Measurements from ENCODE around the gene FBXW10B.
"Not testable (repeated sequence)": the region's sequence is repeated elsewhere in the genome, so short reads cannot be mapped to it uniquely, and the experiment has no call there.

Gene FBXW10B

GRCh38 chr17:15629991-15630390 is 10.5 kb upstream of the FBXW10B start:
- not testable (repeated sequence) for DNase-seq

- peak; percentile 35 for DNase-seq
Measured at GRCh38 chr17:15623661-15624209, 4.2 kb upstream of the FBXW10B start.

GRCh38 chr17:15623255-15623654 is 3.8 kb upstream of the FBXW10B start:
- peak; percentile 38 for DNase-seq

- not testable (repeated sequence) for DNase-seq
Measured at GRCh38 chr17:15622124-15622523, 2.6 kb upstream of the FBXW10B start.

GRCh38 chr17:15616828-15617227 is 2.7 kb downstream of the FBXW10B start:
- DNase-seq, result not testable (repeated sequence)

- not testable (repeated sequence) for DNase-seq
Measured at GRCh38 chr17:15615850-15616249, 3.7 kb downstream of the FBXW10B start.

- DNase-seq, result not testable (repeated sequence)
Measured at GRCh38 chr17:15613111-15613510, 6.4 kb downstream of the FBXW10B start.

GRCh38 chr17:15592960-15593359 is 26.5 kb downstream of the FBXW10B start:
- DNase-seq, result not testable (repeated sequence)

GRCh38 chr17:15591986-15592385 is 27.5 kb downstream of the FBXW10B start:
- not testable (repeated sequence) for DNase-seq

- DNase-seq, result not testable (repeated sequence)
Measured at GRCh38 chr17:15590844-15591243, 28.7 kb downstream of the FBXW10B start.

- DNase-seq, result not testable (repeated sequence)
Measured at GRCh38 chr17:15589544-15590536, 29.7 kb downstream of the FBXW10B start.

- not testable (repeated sequence) for DNase-seq
Measured at GRCh38 chr17:15588017-15588416, 31.5 kb downstream of the FBXW10B start.

GRCh38 chr17:15583313-15583712 is 36.2 kb downstream of the FBXW10B start:
- not testable (repeated sequence) for DNase-seq

GRCh38 chr17:15581462-15581861 is 38.0 kb downstream of the FBXW10B start:
- not testable (repeated sequence) for DNase-seq

GRCh38 chr17:15576848-15577247 is 42.7 kb downstream of the FBXW10B start:
- DNase-seq, result not testable (repeated sequence)

GRCh38 chr17:15574660-15575059 is 44.8 kb downstream of the FBXW10B start:
- not testable (repeated sequence) for DNase-seq

GRCh38 chr17:15573870-15574269 is 45.6 kb downstream of the FBXW10B start:
- not testable (repeated sequence) for DNase-seq

Data from NCI-H2171 treated with DMSO at 0.1 percent for 48 hours (cell line).